MM.1S (cell line): ENCODE results near the gene SPOCK1.

Experiments used
- CTCF ChIP-seq: fragments of 300-600 bp; sonication (generic); IDR thresholded peaks from 2 replicates; pipeline ENCODE4 v1.5.1; 2016; ENCODE audit warnings: antibody characterized with exemption, low read length, mixed read lengths
- EZH2 ChIP-seq: fragments of 300-600 bp; sonication (generic); optimal IDR thresholded peaks from 2 replicates; pipeline ENCODE3; 2017; ENCODE audit warnings: low read depth, mild to moderate bottlenecking, antibody characterized with exemption, low read length, mixed read lengths
- EZH2phosphoT487 ChIP-seq: fragments of 300-600 bp; sonication (generic); IDR thresholded peaks from 2 replicates; pipeline ENCODE4 v1.6.1; 2018; ENCODE audit warnings: antibody characterized with exemption, low read length

- TF ChIP-seq CTCF (no peak), EZH2 (no peak), EZH2phosphoT487 (no peak)
Observed at GRCh38 chr5:137498301-137498735, 808 bp downstream of the SPOCK1 start.
